SU-DHL-6 (cell line): ENCODE measurements around the gene AKT3.

Experiments
- CTCF ChIP-seq: fragments of 200-600 bp; sonication (generic); IDR thresholded peaks from one replicate; pipeline ENCODE4 v1.5.1; 2017; ENCODE audit warnings: antibody characterized with exemption, mild to moderate bottlenecking, low read length, moderate library complexity; ENCODE audit not compliant: insufficient read depth, poor library complexity, severe bottlenecking
- EZH2phosphoT487 ChIP-seq: fragments of 200-600 bp; sonication (generic), shearing (Covaris generic); conservative IDR thresholded peaks from 2 replicates; pipeline ENCODE4 v1.6.1; 2018; ENCODE audit warnings: mild to moderate bottlenecking, antibody characterized with exemption, low read length, moderate library complexity, mixed read lengths

GRCh38 chr1:243730487-243731150, 119.4 kb downstream of the AKT3 start:
- TF ChIP-seq CTCF, result no peak
- no peak for TF ChIP-seq EZH2phosphoT487
